GM19351 (cell line): ENCODE measurements around the gene SP6.

Source experiments
- ATAC-seq: cut with Tn5 transposase; IDR thresholded peaks from one replicate; pipeline ENCODE4 v1.9.1; 2021; ENCODE audit warnings: mild to moderate bottlenecking, moderate library complexity; ENCODE audit not compliant: unreplicated experiment

The SP6 gene

DNA sequence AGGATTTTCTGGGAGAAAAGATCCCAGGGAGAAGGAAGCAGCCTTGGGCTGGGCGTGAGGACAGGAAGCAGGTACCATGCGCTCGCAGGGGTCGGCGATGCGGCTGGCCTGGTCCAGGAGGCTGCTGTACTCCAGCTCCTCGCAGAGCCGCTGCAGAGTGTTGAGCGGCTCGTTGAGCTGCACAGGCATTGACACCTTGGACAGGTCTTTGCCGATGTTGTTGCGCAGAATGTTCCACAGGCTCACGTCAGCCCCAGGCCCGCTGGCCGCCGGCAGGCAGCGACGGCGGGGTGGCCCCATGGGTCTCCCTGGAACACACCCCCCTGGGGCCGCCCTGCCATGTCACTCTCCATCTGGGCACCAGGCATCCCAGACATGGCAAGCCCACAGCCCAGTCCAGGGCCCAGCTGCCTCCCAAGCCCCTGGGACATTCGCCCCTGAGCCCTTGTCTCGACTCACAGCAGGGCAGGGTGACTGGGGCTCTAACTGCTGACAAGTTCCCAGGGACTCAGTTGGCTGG is 37.4 kb downstream of the SP6 start:
- ATAC-seq = no peak

DNA sequence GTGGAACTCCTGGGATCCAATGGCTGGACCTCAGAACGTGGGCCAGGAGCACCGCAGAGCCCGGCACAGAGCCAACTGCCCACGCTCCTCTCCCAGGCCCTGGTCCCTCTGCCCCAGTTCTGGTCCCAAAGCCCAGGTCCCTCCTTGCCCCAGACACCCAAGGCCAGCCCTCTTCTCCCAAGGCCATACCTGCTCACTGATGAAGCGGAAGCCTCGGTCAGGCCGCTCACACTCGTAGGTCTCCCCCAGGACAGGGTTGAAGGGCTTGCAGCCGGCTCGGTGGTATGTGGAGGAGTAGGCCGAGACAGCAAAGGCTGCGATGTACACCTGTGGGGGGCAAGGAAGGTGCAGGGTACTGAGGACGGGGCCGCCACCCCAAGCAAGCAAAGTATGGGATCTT is 37.9 kb downstream of the SP6 start:
- ATAC-seq = no peak

DNA sequence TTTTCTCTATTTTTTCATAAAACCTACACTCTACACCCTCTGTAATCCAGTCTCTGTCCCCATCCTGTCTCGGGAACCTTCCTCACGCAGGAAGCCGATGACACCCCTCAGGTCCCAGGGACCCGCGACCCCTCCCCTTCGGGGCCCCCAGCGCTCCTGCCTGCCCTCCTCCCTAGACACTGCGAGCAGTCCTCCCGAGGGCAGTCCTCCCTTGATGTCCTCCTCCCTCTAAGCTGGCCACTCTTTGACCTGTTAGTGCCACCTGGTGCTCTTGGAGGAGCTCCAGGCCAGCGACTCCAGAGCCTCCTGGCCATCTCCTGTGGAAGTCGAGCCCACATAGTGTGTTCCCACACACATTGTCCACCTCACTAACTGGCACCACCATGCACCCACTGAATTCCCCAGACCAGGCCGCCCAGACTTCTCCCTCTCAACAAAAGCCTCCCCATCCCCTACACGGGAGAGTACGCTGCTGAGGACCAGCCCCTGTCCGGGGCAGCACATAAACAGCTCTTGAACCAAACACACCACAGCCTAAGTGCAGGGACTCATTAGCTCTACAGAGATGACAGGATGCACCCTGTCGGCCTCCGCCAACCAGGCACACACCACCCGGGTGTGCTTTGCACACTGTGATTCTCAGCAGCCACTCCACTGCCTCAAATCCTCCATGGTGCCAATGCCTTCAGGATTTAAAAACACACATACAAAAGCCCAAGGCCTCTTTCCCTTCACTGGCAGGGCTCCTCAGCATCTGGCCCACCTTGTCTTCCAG is 38.6 kb downstream of the SP6 start:
- ATAC-seq = no peak

DNA sequence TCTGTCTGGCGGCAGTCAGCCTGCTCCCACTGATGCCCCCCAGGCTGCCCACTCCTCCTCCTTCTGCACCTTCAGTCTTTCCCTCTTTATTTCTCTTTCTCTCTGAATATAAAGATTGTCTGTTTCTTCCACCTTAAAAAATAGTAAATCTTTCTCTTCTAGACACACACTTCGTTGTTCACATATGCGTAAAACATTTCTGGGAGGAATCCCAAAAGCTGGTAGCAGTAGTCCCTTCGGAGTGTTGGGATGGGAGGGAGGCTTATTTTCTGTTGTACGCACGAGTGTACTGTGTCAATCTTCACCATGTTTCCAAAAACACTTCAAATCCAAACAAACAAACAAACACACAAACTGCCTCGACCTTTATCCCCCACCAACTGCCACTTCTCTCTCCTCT is 39.3 kb downstream of the SP6 start:
- ATAC-seq = no peak

DNA sequence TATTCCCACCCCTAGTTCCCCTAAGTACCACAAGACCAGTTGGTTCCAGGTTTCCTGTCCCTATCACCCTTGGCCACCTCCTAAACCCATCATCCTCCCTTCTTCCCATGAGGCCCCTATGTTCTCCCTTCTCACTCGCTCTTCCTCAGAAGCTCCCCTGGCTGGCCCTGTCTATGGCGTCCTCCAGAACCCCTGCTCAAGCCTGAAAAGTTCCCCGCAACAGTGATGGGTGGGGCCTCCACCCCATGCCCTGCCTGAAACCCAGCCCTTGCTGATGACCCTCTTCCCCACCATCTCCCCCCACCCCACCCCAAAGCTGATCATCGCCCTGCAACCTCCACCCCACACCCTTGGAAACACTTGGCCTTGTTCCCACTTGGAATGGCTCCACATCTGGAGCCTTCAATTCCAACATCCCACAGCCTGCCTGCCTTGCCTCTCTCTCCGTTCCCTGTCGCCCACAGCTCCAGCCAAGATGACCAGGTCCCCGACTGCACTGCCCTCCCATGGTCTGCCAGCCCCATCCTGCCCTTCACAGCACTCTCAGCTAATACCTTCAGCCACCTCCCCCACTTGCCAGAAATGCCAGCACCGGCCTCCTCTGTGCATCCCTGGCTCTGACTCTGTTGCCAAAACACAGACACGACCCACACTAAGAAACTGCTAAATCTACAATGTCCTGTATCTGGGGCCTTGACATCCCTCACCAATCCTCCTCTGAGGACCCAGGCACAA is 39.9 kb downstream of the SP6 start:
- ATAC-seq = no peak

DNA sequence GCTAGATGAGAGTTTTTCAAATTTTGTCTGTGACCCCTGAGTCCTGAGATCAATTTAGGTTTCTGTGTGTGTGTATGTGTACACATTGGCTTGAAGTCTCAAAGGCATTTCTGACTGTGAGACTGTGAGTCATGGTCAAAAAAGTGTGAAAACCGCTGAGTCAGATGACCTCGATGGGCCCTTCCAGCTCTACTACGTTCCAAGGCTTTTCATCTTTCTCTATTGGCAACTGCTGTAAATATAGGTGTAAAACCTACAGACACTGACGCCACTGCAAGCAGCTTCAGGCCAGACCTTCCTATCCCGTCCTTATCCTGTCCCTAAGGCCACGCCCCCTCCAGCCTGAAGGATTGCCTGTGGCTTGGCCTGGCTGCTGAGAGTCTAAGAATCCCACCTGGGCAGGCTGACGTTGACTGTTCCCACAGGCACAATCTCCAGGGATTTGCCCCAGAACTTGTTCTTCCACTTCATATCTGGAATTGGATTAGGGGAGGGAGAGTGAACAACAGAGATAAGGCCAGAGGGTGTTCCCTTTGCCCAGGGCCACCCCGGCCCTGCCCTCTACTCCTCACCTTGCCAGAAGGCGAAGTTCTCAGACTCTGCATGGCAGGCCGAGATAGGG is 40.7 kb downstream of the SP6 start:
- ATAC-seq = no peak

DNA sequence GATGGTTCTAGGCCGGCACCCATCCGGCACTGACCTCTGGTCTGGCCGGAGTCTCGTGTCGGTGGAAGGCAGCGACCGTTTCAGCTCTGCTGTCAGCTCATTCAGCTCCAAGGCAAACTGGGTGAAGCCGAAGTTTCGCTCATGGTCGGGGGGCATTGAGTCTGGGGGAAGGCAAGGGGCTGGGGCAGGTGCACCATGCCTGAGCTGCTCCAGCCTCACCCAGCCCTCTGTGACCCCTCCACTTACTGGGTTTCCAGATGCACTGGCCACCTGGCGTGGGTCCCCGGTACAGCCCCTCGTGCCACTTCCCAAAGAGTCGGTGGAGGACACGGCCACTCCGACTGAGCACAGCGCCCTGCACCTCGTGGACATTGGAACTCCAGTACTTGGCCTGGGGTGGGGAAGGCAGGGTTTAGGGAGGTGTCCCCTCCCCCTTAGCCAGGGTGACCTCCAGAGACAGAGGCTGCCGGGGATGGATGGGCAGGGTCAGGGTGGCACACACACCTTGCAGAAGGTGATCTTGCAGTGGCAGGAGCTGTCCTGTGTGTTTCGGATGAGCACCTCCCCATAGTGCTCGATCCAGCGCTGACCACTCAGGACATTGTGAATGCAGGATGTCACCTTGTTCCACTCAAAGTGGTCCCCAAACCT is 42.0 kb downstream of the SP6 start:
- ATAC-seq = no peak

DNA sequence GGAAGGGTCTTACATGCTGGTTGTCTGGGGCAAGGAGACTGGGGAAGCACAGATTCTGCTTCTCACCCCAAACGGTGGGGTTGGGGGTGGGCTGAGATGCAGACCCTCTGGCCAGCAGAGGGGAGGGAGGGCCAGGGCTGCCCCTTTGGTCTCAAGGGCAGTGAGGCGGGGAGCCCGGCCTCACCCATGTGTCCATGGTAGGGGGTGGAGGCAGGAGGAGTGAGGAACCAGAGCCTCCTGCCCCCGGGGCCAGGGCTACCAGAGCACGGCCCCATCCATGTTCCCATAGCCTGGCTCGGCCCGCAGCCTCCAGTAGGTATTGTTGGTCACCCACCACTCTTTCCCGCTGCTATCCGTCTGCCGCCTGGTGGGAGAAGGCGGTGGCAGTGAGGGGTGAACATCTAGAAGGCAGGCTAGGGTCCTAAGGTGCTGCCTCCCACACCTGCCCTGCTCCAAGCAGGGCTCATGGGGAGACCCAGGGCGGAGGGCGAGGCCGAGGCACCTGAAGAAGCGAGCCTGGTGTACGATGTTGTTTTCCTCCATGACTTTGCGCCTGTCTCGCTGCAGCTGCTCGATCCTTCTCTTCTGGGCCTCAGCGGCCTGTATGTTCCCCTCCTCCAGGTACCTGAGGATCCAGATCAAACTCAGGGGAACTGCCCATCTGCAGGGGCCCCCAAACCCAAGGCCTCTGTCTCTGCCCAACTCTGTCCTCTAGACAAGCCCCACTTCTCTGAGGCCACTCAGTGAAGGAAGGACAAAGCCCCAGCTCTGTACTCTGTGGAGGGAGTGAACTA is 42.7 kb downstream of the SP6 start:
- no peak for ATAC-seq

DNA sequence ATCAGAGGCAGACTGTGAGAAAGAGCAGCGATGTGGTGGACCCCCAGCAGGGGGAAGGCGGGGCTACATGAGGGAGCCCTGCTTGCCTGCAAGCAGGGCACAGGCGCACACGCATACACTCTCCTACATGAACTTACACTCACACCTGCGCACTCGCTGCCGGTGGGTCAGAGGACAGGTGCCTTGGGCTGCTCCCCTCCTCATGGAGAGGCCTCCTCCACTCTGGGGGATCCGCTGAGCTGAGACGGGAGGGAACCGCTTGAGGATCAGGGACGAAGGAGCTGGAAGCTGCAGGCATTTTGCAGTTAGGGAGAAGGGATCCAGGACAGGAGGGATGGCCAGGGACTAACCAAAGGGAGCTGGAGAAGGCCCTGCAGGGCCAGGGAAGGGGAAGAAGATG is 43.5 kb downstream of the SP6 start:
- no peak for ATAC-seq

DNA sequence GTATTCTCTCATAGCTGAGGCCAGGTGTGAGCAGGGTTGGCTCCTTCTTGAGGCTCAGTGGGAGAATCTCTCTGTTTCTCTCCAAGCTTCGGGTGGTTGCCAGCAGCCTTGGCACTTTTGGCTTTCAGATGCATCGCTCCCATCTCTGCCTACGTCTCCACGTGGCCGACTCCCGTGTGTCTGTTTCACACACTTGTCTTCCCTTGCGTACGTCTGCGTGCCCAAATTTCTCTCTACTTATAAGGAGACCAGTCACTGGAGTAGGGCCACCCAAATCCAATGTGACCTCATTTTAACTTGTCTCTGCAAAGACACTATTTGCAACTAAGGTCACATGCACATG is 44.1 kb downstream of the SP6 start:
- ATAC-seq = no peak

DNA sequence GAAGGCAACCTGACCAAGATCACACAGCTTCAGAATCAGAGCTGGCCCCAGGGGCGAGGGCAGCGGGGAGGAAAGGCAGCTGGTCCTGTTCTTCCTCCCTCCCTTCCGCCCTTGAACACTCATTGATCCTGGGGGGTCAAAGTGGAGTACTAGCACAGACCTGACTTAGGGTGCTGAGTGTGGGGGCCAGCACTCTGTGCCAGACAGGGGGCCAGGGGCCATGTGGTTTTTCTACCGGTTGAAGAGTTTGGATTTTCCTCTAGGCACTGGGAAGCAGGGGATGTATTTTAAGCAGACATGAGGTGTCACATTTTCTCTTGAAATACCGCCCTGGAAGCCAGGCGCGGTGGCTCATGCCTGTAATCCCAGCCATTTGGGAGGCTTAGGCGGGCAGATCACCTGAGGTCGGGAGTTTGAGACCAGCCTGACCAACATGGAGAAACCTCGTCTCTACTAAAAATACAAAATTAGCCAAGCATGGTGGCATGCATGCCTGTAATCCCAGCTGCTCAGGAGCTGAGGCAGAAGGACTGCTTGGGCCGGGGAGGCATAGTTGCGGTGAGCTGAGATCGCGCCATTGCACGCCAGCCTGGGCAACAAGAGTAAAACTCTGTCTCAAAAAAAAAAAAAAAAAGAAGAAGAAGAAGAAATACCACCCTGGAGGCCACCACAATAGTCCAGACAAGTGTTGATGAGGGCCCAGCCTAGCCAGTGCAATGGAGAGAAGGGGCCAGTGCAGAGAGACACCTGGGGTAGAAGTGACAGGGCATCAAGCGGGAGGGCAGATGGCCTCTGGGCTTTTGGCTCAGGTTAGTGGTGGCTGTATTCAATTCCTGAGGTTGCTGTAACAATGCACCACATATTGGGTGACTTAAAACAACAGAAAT is 44.7 kb downstream of the SP6 start:
- ATAC-seq = no peak

DNA sequence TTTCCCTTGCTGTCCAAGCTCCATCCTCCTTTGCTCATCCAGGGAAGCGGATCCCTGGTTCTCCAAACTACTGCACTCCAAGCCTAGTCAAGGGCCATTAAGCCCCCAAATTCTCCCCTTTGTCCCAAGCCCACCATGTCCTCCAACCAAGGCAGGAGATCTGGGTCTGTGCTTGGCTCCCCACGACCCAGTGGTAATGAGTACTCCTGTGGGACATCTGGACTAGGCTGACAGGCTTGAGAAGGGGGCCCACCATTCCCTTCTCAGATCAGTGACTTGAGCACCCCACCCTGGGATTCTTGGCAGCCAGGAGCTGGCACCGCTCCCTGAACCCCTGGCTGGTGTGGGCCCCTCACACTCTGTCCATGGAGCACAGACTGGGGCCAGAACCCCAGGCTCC is 46.5 kb downstream of the SP6 start:
- no peak for ATAC-seq

DNA sequence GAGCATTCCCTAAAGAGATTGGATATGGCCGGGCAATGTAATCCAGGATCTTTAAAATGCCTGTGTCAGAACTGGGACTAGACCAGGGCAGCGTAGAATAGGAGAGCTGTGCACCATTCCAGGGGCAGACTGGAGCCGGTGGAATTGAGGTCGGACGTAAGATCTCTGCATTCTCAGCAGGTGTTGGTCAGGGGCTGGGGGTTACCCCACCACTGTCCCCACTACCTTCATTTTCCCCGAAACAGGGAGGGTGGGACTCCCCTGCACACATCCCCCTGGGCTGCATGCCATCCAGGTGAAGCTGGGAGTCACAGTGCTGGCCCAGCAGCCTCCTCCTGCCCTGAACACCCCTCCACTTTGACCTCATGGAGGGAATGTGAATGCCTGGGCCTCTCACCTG is 47.2 kb downstream of the SP6 start:
- ATAC-seq = no peak

DNA sequence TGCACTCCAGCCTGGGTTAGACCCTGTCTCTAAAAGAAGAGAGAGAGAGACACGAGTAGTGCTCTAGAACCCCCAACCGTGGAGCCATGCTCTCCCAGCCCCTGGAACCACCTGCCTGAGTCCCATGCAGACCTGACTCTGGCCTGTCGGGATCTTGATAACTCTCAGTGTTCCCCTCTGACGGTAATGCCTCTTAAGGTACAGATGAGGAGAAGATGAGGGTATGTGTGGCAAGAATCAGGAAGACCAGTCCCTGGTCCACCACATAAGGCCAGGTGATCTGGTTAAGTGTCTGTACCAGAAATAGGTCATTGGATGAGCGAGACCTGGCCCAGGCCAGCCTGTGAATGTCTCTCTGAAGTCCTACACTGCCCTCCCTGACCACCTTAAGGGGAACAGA is 47.8 kb downstream of the SP6 start:
- ATAC-seq = no peak

DNA sequence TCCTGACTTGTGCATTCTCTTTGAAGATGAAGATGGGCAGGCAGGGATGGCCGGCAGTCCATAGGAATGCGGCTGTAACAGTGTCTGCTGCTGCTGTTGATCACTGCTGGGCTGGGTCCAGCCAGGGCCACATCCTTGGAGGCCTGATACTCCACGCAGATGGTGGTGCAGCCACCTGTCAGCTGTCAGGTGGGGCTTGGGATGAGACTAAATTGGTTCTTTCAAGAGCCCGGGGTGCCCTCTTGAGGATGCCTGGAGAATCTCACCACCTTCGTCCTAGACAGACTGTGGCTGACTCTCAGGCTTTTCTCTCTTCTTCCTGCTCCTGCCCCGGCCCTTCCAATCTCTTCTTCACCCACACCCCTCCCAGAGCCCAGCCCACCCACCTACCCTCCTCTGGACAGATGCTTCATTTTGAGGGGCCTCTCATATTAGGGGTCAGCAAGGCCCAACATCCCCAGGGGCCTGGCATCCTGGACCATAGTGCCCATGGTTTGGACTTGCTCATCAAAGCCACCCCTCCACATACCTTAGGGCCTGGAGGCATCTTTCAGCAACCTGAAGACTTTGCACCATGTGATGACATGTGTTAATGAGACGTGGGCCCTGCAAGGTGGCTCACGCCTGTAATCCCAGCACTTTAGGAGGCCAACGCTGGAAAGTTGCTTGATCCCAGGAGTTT is 48.5 kb downstream of the SP6 start:
- no peak for ATAC-seq

DNA sequence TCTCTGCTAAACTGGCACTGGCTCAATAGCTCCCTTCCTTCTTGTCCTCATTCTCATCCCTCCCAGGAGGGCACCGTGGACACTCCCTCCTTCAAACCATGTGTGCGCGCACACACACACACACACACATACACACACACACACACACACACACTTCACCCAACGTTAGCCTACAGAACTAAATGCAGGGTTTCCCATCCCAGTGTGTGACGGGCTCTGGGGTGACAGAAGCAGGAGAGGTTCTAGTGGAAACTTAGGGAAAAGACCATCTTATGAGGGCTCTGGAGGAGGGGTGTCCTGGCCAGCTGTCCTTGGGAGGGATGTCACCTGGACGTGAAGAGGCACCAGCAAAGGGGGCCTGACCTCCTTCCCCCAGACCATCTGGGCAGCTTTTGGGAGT is 49.1 kb downstream of the SP6 start:
- no peak for ATAC-seq

DNA sequence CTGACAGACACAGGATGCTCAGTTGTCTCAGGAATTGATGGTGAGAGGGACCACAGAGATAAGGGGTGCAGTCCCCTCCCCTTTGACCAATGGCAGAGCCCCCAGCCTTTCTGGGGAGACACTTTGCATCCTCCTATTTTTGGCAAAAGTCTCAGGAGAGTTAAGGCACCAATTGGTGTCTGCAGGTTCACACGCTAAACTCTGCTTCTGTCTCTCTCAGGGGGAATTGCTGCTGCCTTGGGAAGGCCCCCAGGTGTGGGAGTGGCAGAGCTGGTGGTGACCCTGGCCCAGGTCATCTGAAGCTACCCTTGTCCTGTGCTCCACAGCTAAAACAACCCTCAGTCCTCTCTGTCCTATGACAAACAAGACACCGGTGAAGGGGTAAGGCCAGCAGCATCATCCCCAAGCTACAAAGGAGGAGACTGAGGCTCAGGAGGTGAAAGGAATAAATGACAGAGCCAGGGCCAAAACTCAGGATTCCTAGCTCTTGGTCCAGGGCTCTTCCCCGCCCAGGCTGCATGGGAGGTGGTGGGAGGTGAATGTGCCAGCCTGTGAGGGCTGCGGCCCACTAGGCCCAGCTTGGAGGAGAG is 49.7 kb downstream of the SP6 start:
- ATAC-seq = no peak

DNA sequence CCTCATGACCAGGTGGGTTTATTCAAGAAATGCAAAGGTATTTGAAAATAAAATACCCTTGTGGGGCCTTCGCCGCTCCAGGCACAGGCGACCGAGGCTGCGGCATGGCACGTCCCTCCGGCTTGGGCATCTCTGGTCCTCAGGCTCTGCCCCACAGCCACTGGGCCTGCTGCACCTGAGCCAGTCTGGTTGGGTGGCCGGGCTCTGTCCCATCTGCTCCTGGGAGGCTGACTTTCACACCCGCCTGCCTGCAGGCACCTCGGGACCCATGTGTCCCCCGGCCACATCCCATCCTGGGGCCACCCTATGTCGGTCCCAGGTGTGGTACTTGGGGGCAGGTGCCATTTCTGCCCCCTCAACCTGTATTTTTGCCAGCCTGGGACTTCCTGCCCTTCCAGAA is 50.3 kb downstream of the SP6 start:
- no peak for ATAC-seq

DNA sequence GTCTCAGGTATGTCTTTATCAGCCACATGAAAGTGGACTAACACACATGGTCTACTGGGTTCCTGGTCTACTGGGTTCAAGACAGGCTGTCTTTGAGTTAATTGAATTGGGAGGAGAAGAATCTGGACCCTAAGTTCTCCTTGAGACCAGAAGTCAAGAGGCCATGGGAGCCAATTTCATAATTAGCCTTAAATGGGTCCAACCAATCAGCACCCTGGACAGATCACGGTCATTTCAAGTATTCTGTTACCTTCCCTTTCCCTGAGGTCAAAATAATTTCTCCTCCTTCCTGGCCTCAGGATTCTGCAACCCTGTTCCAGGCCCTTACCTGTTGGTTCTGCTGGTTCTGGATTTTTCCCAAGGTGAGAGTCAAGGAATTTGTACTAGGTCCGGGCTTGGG is 53.2 kb downstream of the SP6 start:
- no peak for ATAC-seq
